WTC11 (cell line): ENCODE data around the gene SLC38A10. TPM values are rescaled to one million over a fixed set of nuclear protein-coding genes. Genes with fewer than 3 reads are reported as not detected.

Source experiments
- ATAC-seq: fragments of 200-7000 bp; cut with Tn5 transposase; 2 replicates; pipeline ENCODE4 v1.10.0; 2021; ENCODE audit warnings: mild to moderate bottlenecking, moderate library complexity
- CTCF ChIA-PET: fragments of 300-600 bp; sonication (Branson Sonifier 250); formaldehyde crosslinking; loops from one replicate; lab custom pipeline; 2021; ENCODE audit warnings: antibody characterized with exemption; lab: Charles Lee
- POLR2A ChIA-PET: fragments of 350-600 bp; sonication (Branson Sonifier 250); formaldehyde crosslinking; loops from one replicate; lab custom pipeline; 2021; ENCODE audit warnings: antibody characterized with exemption; lab: Charles Lee
- DNase-seq: peaks from one replicate; pipeline ENCODE4 v3.0.0; 2021; ENCODE audit warnings: low spot score
- H3K27ac Mint-ChIP-seq: 2 replicates; pipeline ENCODE4 v1.8.0; 2021; ENCODE audit warnings: mixed read lengths
- H3K27me3 Mint-ChIP-seq: 2 replicates; pipeline ENCODE4 v1.8.0; 2021; ENCODE audit warnings: low read depth, mild to moderate bottlenecking, moderate library complexity, mixed read lengths
- H3K36me3 Mint-ChIP-seq: 2 replicates; pipeline ENCODE4 v1.8.0; 2021; ENCODE audit warnings: mixed read lengths
- H3K4me1 Mint-ChIP-seq: 2 replicates; pipeline ENCODE4 v1.8.0; 2022; ENCODE audit warnings: mixed read lengths
- H3K4me3 Mint-ChIP-seq: 2 replicates; pipeline ENCODE4 v1.8.0; 2021; ENCODE audit warnings: mild to moderate bottlenecking, moderate library complexity, mixed read lengths
- H3K9me3 Mint-ChIP-seq: 2 replicates; pipeline ENCODE4 v1.8.0; 2021; ENCODE audit warnings: mixed read lengths
- ARID4B ChIP-seq: sonication (generic); formaldehyde crosslinking; IDR thresholded peaks from 2 replicates; pipeline ENCODE4 v1.8.0; 2023; ENCODE audit warnings: missing genetic modification reagents, mild to moderate bottlenecking, borderline replicate concordance
- CBFB ChIP-seq: sonication (generic); formaldehyde crosslinking; IDR thresholded peaks from 2 replicates; pipeline ENCODE4 v1.8.1; 2022; ENCODE audit warnings: mild to moderate bottlenecking, low read depth, missing genetic modification reagents
- E2F1 ChIP-seq: sonication (generic); formaldehyde crosslinking; IDR thresholded peaks from 2 replicates; pipeline ENCODE4 v1.8.0; 2022; ENCODE audit warnings: mild to moderate bottlenecking, missing genetic modification reagents
- E2F5 ChIP-seq: sonication (generic); formaldehyde crosslinking; IDR thresholded peaks from 2 replicates; pipeline ENCODE4 v1.8.1; 2022; ENCODE audit warnings: mild to moderate bottlenecking, moderate library complexity, missing genetic modification reagents
- FOXK1 ChIP-seq: sonication (generic); formaldehyde crosslinking; IDR thresholded peaks from 2 replicates; pipeline ENCODE4 v1.8.0; 2022; ENCODE audit warnings: mild to moderate bottlenecking, moderate library complexity, missing genetic modification reagents
- HMGXB4 ChIP-seq: sonication (generic); formaldehyde crosslinking; IDR thresholded peaks from 2 replicates; pipeline ENCODE4 v1.8.1; 2023; ENCODE audit warnings: mild to moderate bottlenecking, moderate library complexity, missing genetic modification reagents
- KAT7 ChIP-seq: sonication (generic); formaldehyde crosslinking; IDR thresholded peaks from 2 replicates; pipeline ENCODE4 v1.8.1; 2023; ENCODE audit warnings: missing genetic modification reagents, mild to moderate bottlenecking, borderline replicate concordance
- NFYB ChIP-seq: sonication (generic); formaldehyde crosslinking; conservative IDR thresholded peaks from 2 replicates; pipeline ENCODE4 v1.8.0; 2022; ENCODE audit warnings: low read depth, missing genetic modification reagents
- NR3C1 ChIP-seq: sonication (generic); formaldehyde crosslinking; conservative IDR thresholded peaks from 2 replicates; pipeline ENCODE4 v1.8.1; 2023; ENCODE audit warnings: low read depth, mild to moderate bottlenecking, missing genetic modification reagents
- PRDM15 ChIP-seq: sonication (generic); formaldehyde crosslinking; IDR thresholded peaks from 2 replicates; pipeline ENCODE4 v1.8.0; 2022; ENCODE audit warnings: missing genetic modification reagents
- TEAD4 ChIP-seq: sonication (generic); formaldehyde crosslinking; IDR thresholded peaks from 2 replicates; pipeline ENCODE4 v1.8.0; 2022; ENCODE audit warnings: mild to moderate bottlenecking, missing genetic modification reagents
- USF1 ChIP-seq: sonication (generic); formaldehyde crosslinking; IDR thresholded peaks from 2 replicates; pipeline ENCODE4 v1.8.0; 2022; ENCODE audit warnings: mild to moderate bottlenecking, missing genetic modification reagents
- USF2 ChIP-seq: sonication (generic); formaldehyde crosslinking; IDR thresholded peaks from 2 replicates; pipeline ENCODE4 v1.8.1; 2023; ENCODE audit warnings: mild to moderate bottlenecking, missing genetic modification reagents, moderate library complexity
- ZMAT4 ChIP-seq: fragments of 250-450 bp; sonication (Bioruptor Pico); IDR thresholded peaks from 2 replicates; pipeline ENCODE4 v1.9.0; 2021; ENCODE audit warnings: mild to moderate bottlenecking
- ZNF232 ChIP-seq: sonication (generic); formaldehyde crosslinking; IDR thresholded peaks from 2 replicates; pipeline ENCODE4 v1.8.0; 2022; ENCODE audit warnings: mild to moderate bottlenecking, missing genetic modification reagents
- ZNF263 ChIP-seq: sonication (generic); formaldehyde crosslinking; IDR thresholded peaks from 2 replicates; pipeline ENCODE4 v1.8.1; 2022; ENCODE audit warnings: low read depth, mild to moderate bottlenecking, moderate library complexity, missing genetic modification reagents
- ZNF512 ChIP-seq: sonication (generic); formaldehyde crosslinking; IDR thresholded peaks from 2 replicates; pipeline ENCODE4 v1.8.1; 2022; ENCODE audit warnings: missing genetic modification reagents, borderline replicate concordance
- ZSCAN18 ChIP-seq: fragments of 250-450 bp; sonication (Bioruptor Pico); IDR thresholded peaks from 2 replicates; pipeline ENCODE4 v2.1.2; 2022; ENCODE audit warnings: mild to moderate bottlenecking, moderate library complexity
- total RNA-seq: library from RNA; stranded (reverse); gene quantifications from 3 replicates; pipeline ENCODE4 v1.2.3, GENCODE V29; 2021

The SLC38A10 gene
- total RNA-seq, 1 experiment from 2014 or later: 47.0 TPM

GRCh38 chr17:81322271-81323082 is 27.4 kb upstream of the SLC38A10 start:
- peak; percentile 65 for ATAC-seq
- CTCF ChIA-PET: interaction anchor here (0.8 to 1.5 kb wide), 12 partner anchors 9 to 1482 kb away, joined by 3 to 8 read pairs (median 4); partner anchors contain the start of gene BAHCC1
- POLR2A ChIA-PET: interaction anchor here (0.6 kb wide), 1 partner anchor 1484 kb away, joined by 3 read pairs; no protein-coding TSS in a partner anchor
- Mint-ChIP-seq H3K27ac (no peak overlapping the region), H3K4me1 (peaks cover 10% of the 10 kb centered on the region), H3K36me3 (no peaks in the 10 kb centered on the region), H3K27me3 (no peaks in the 10 kb centered on the region), H3K9me3 (no peaks in the 10 kb centered on the region), H3K4me3 (no peak overlapping the region)
- peak; percentile 56 for DNase-seq
- TF ChIP-seq ARID4B (CRISPR knock-in tag) (no peak), USF2 (peak; percentile 91), ZNF232 (CRISPR knock-in tag) (no peak), KAT7 (CRISPR knock-in tag) (no peak), ZNF512 (CRISPR knock-in tag) (no peak), NR3C1 (CRISPR knock-in tag) (no peak), HMGXB4 (no peak), CBFB (CRISPR knock-in tag) (no peak), E2F5 (CRISPR knock-in tag) (no peak), TEAD4 (no peak), PRDM15 (CRISPR knock-in tag) (no peak), E2F1 (CRISPR knock-in tag) (no peak), NFYB (CRISPR knock-in tag) (peak; percentile 92), ZNF263 (CRISPR knock-in tag) (no peak), USF1 (CRISPR knock-in tag) (peak; percentile 87), FOXK1 (CRISPR knock-in tag) (no peak), ZMAT4 (CRISPR knock-in tag) (no peak), ZSCAN18 (CRISPR knock-in tag) (no peak)
